HCT116 (cell line): ENCODE results near the gene NR6A1. TPM values are rescaled to one million over a fixed set of nuclear protein-coding genes. Genes with fewer than 3 reads are reported as not detected.

ENCODE experiments used
- ATAC-seq: fragments of 200-7000 bp; cut with Tn5 transposase; 2 replicates; pipeline ENCODE4 v1.9.1; 2020; ENCODE audit warnings: mild to moderate bottlenecking, moderate library complexity
- BruUV-seq: library from RNA; stranded (reverse); fragments of 400-500 nt; replicated peaks from 2 replicates; lab custom pipeline; 2021; lab: Mats Ljungman, UMichigan
- CTCF ChIA-PET: fragments of 300-600 bp; sonication (Branson Sonifier 250); formaldehyde crosslinking; loops from one replicate; lab custom pipeline; 2021; ENCODE audit warnings: antibody characterized with exemption; lab: Charles Lee
- POLR2A ChIA-PET: fragments of 300-600, 350-600 bp; sonication (Branson Sonifier 250); formaldehyde crosslinking; loops from one replicate; lab custom pipeline; 2021; ENCODE audit warnings: antibody characterized with exemption; lab: Charles Lee
- RAD21 ChIA-PET, 2 experiments: fragments of 300-600 bp; sonication (Branson Sonifier 250); formaldehyde crosslinking; loops; one replicate each; lab custom pipeline; 2023; ENCODE audit warnings: low total read pairs in 2 of 2; ENCODE audit not compliant: uncharacterized antibody in 2 of 2, unreplicated experiment in 2 of 2, low non-redundant PET in 1 of 2; lab: Charles Lee
- DNase-seq: peaks from one replicate; pipeline ENCODE4 v3.0.0-alpha.2; 2010; ENCODE audit warnings: low read depth, low spot score
- H2AFZ ChIP-seq: fragments of 200-600 bp; shearing (Covaris generic), sonication (generic); 2 replicates; pipeline ENCODE4 v1.6.1; 2017; ENCODE audit warnings: low read depth, mixed run types, mixed read lengths, antibody characterized with exemption, low read length; ENCODE audit not compliant: poor library complexity, severe bottlenecking
- H3K27ac ChIP-seq: 2 replicates; pipeline ENCODE4 v1.5.1; 2012; ENCODE audit warnings: low read depth, low read length
- H3K27me3 ChIP-seq: fragments of 200-600 bp; sonication (generic); 2 replicates; pipeline ENCODE4 v1.6.1; 2016; ENCODE audit warnings: mixed run types, low read length, mixed read lengths; ENCODE audit not compliant: insufficient read depth
- H3K36me3 ChIP-seq, 2 experiments: fragments of 200-500 bp in 1 of 2; fragments of 200-600 bp in 1 of 2; sonication (Bioruptor generic) in 1 of 2; sonication (generic) in 1 of 2; 2 replicates each; pipeline versions ENCODE4 v1.5.1 to v1.6.1; 2014 to 2016; ENCODE audit warnings: low read length in 2 of 2, inconsistent platforms in 1 of 2, mixed read lengths in 1 of 2, mixed run types in 1 of 2; ENCODE audit not compliant: insufficient read depth in 2 of 2, control insufficient read depth in 1 of 2
- H3K4me1 ChIP-seq, 2 experiments: fragments of 200-600 bp in 1 of 2; sonication (generic) in 1 of 2; 2 replicates each; pipeline versions ENCODE4 v1.5.1 to v1.6.1; 2012 to 2017; ENCODE audit warnings: low read length in 2 of 2, inconsistent platforms in 1 of 2, mild to moderate bottlenecking in 1 of 2, mixed read lengths in 1 of 2, mixed run types in 1 of 2, moderate library complexity in 1 of 2; ENCODE audit not compliant: insufficient read depth in 2 of 2, control insufficient read depth in 1 of 2
- H3K4me2 ChIP-seq: fragments of 200-600 bp; sonication (generic); 2 replicates; pipeline ENCODE4 v1.6.1; 2017; ENCODE audit warnings: mixed run types, low read length, mixed read lengths
- H3K4me3 ChIP-seq, 2 experiments: fragments of 200-600 bp in 1 of 2; sonication (generic) in 1 of 2; replicated peaks in 1 of 2; 2 replicates each; pipeline ENCODE4 v1.5.1; 2011 to 2016; ENCODE audit warnings: low read length in 2 of 2, control low read depth in 1 of 2, low read depth in 1 of 2, mild to moderate bottlenecking in 1 of 2, mixed read lengths in 1 of 2, mixed run types in 1 of 2
- H3K79me2 ChIP-seq: fragments of 200-600 bp; sonication (generic); 2 replicates; pipeline ENCODE4 v1.6.1; 2017; ENCODE audit warnings: mild to moderate bottlenecking, mixed run types, low read length, moderate library complexity, mixed read lengths; ENCODE audit not compliant: insufficient read depth
- H3K9ac ChIP-seq: fragments of 200-600 bp; sonication (generic); 2 replicates; pipeline ENCODE4 v1.6.1; 2016; ENCODE audit warnings: low read length, mixed read lengths
- H3K9me2 ChIP-seq: fragments of 200-600 bp; sonication (generic), shearing (Covaris generic); 2 replicates; pipeline ENCODE4 v1.6.1; 2017; ENCODE audit warnings: mixed run types, mild to moderate bottlenecking, moderate library complexity; ENCODE audit not compliant: insufficient read depth
- H3K9me3 ChIP-seq, 2 experiments: fragments of 200-500 bp in 1 of 2; fragments of 200-600 bp in 1 of 2; sonication (Bioruptor generic) in 1 of 2; sonication (generic) in 1 of 2; 2 replicates each; pipeline ENCODE4 v1.6.1; 2014 to 2017; ENCODE audit warnings: low read length in 2 of 2, mixed read lengths in 2 of 2, inconsistent platforms in 1 of 2, low read depth in 1 of 2, mild to moderate bottlenecking in 1 of 2, mixed run types in 1 of 2, moderate library complexity in 1 of 2; ENCODE audit not compliant: control insufficient read depth in 1 of 2, insufficient read depth in 1 of 2
- H4K20me1 ChIP-seq: fragments of 200-600 bp; sonication (generic), shearing (Covaris generic); 2 replicates; pipeline ENCODE4 v1.6.1; 2017; ENCODE audit warnings: mixed run types, mild to moderate bottlenecking, moderate library complexity; ENCODE audit not compliant: insufficient read depth
- CBX3 ChIP-seq: IDR thresholded peaks from 2 replicates; pipeline ENCODE4 v1.6.1; 2012; ENCODE audit warnings: low read depth
- EGR1 ChIP-seq: IDR thresholded peaks from 2 replicates; pipeline ENCODE4 v1.6.1; 2012; ENCODE audit warnings: low read depth
- ELF1 ChIP-seq: IDR thresholded peaks from 2 replicates; pipeline ENCODE4 v1.6.1; 2012; ENCODE audit warnings: low read depth, borderline replicate concordance
- EZH2 ChIP-seq: fragments of 200-600 bp; sonication (generic); IDR thresholded peaks from 2 replicates; pipeline ENCODE4 v1.6.1; 2017; ENCODE audit warnings: antibody characterized with exemption, mixed run types
- EZH2phosphoT487 ChIP-seq: fragments of 200-600 bp; IDR thresholded peaks from 2 replicates; pipeline ENCODE4 v1.6.1; 2018; ENCODE audit warnings: antibody characterized with exemption, borderline replicate concordance
- FOSL1 ChIP-seq: IDR thresholded peaks from 2 replicates; pipeline ENCODE4 v1.6.1; 2012; ENCODE audit warnings: low read depth
- MAX ChIP-seq: IDR thresholded peaks from 2 replicates; pipeline ENCODE4 v1.6.1; 2012
- POLR2AphosphoS5 ChIP-seq: IDR thresholded peaks from 2 replicates; pipeline ENCODE4 v1.6.1; 2011; ENCODE audit warnings: mild to moderate bottlenecking, low read depth, low read length, moderate library complexity
- RAD21 ChIP-seq: IDR thresholded peaks from 2 replicates; pipeline ENCODE4 v1.6.1; 2012; ENCODE audit warnings: low read depth, mild to moderate bottlenecking
- SIN3A ChIP-seq: IDR thresholded peaks from 2 replicates; pipeline ENCODE4 v1.6.1; 2012; ENCODE audit warnings: low read depth
- SRF ChIP-seq: IDR thresholded peaks from 2 replicates; pipeline ENCODE4 v1.6.1; 2012; ENCODE audit warnings: low read depth
- TCF7L2 ChIP-seq: IDR thresholded peaks from 2 replicates; pipeline ENCODE4 v1.7.0; 2011; ENCODE audit warnings: borderline replicate concordance, inconsistent platforms; ENCODE audit not compliant: insufficient read depth, insufficient read length; ENCODE audit errors: extremely low read depth
- ZBTB33 ChIP-seq: IDR thresholded peaks from 2 replicates; pipeline ENCODE4 v1.6.1; 2011; ENCODE audit warnings: mild to moderate bottlenecking, low read length, moderate library complexity; ENCODE audit not compliant: insufficient replicate concordance; ENCODE audit errors: extremely low read depth
- ZNF274 ChIP-seq: fragments of 200-500 bp; sonication (Bioruptor generic); IDR thresholded peaks from 2 replicates; pipeline ENCODE4 v1.6.1; 2014; ENCODE audit warnings: mild to moderate bottlenecking, low read depth, low read length, inconsistent platforms
- intact Hi-C: fragments of 100-400 bp; cut with micrococcal nuclease; formaldehyde crosslinking; loops from 2 replicates; pipeline ENCODE4 v1.10.0; 2022
- total RNA-seq: library from RNA; stranded (reverse); gene quantifications from one replicate; pipeline ENCODE4 v1.2.1, GENCODE V29; 2021; ENCODE audit not compliant: unreplicated experiment
- TF ChIP-seq, protein P1 (sequence below): IDR thresholded peaks from 2 replicates; pipeline ENCODE4 v1.6.1; 2012
- TF ChIP-seq, protein P2 (sequence below), 3 experiments: fragments of 200-600 bp in 1 of 3; sonication (generic) in 1 of 3; IDR thresholded peaks in 2 of 3; conservative IDR thresholded peaks in 1 of 3; 2 replicates each; pipeline ENCODE4 v1.5.1; 2012 to 2017; ENCODE audit warnings: low read depth in 2 of 3, low read length in 2 of 3, antibody characterized with exemption in 1 of 3, borderline replicate concordance in 1 of 3, control low read depth in 1 of 3, mild to moderate bottlenecking in 1 of 3, mixed read lengths in 1 of 3, mixed run types in 1 of 3, moderate library complexity in 1 of 3; ENCODE audit not compliant: insufficient read depth in 1 of 3

NR6A1 gene
- total RNA-seq, 1 experiment from 2014 or later, result 9.9 TPM

- H3K4me1 ChIP-seq, result peaks cover 31 to 65% of the 10 kb centered on the region in 2 experiments
- no peaks in the 10 kb centered on the region for H3K36me3 ChIP-seq
- H3K9me2 ChIP-seq, result no peaks in the 10 kb centered on the region
- intact Hi-C loops, result no loop called here
- H2AFZ ChIP-seq, result no peak overlapping the region
- no peaks in the 10 kb centered on the region for H3K9me3 ChIP-seq
- ATAC-seq, result no peak
- ChIA-PET CTCF (no interaction called here), POLR2A (no interaction called here)
- no peak overlapping the region for H3K4me3 ChIP-seq
- no peak overlapping the region for H3K4me2 ChIP-seq
- H3K27me3 ChIP-seq, result no peaks in the 10 kb centered on the region
- TF ChIP-seq TCF7L2 (no peak), EZH2phosphoT487 (no peak), ZNF274 (no peak), SIN3A (no peak), SRF (no peak), CBX3 (no peak), EGR1 (no peak), ZBTB33 (no peak), FOSL1 (no peak), EZH2 (no peak), MAX (no peak), RAD21 (no peak), POLR2AphosphoS5 (no peak), ELF1 (no peak)
- TF ChIP-seq, protein P1, sequence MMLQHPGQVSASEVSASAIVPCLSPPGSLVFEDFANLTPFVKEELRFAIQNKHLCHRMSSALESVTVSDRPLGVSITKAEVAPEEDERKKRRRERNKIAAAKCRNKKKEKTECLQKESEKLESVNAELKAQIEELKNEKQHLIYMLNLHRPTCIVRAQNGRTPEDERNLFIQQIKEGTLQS, result no peak
- TF ChIP-seq, protein P2, sequence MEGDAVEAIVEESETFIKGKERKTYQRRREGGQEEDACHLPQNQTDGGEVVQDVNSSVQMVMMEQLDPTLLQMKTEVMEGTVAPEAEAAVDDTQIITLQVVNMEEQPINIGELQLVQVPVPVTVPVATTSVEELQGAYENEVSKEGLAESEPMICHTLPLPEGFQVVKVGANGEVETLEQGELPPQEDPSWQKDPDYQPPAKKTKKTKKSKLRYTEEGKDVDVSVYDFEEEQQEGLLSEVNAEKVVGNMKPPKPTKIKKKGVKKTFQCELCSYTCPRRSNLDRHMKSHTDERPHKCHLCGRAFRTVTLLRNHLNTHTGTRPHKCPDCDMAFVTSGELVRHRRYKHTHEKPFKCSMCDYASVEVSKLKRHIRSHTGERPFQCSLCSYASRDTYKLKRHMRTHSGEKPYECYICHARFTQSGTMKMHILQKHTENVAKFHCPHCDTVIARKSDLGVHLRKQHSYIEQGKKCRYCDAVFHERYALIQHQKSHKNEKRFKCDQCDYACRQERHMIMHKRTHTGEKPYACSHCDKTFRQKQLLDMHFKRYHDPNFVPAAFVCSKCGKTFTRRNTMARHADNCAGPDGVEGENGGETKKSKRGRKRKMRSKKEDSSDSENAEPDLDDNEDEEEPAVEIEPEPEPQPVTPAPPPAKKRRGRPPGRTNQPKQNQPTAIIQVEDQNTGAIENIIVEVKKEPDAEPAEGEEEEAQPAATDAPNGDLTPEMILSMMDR (IDR thresholded peaks at IDR 0.05 in 2 of 3, conservative IDR thresholded peaks at IDR 0.05 in 1 of 3; ENCODE audit: borderline replicate concordance in 1 of 3, insufficient read depth in 1 of 3, low read depth in 2 of 3, low read length in 2 of 3), result no peak
- TF ChIP-seq, all 23 proteins: peak for 0
- H3K79me2 ChIP-seq, result peaks cover 18% of the 10 kb centered on the region
- no TSS peak for BruUV-seq
- no peak overlapping the region for H3K9ac ChIP-seq
- DNase-seq, result no peak
- no peak overlapping the region for H3K27ac ChIP-seq
- RAD21 ChIA-PET, result no interaction called here
- no peaks in the 10 kb centered on the region for H4K20me1 ChIP-seq
Measured at GRCh38 chr9:124698265-124698664, 72.8 kb downstream of the NR6A1 start.
